GM23248 (cell line): Measurements from ENCODE around the gene ZNF432.

ENCODE experiments used
- EZH2 ChIP-seq: fragments of 200-600 bp; sonication (generic); IDR thresholded peaks from 2 replicates; pipeline ENCODE4 v1.6.1; 2018; ENCODE audit warnings: antibody characterized with exemption, mild to moderate bottlenecking; ENCODE audit not compliant: insufficient read depth, poor library complexity, severe bottlenecking
- EZH2phosphoT487 ChIP-seq: fragments of 200-600 bp; sonication (generic); IDR thresholded peaks from 2 replicates; pipeline ENCODE4 v1.6.1; 2018; ENCODE audit warnings: antibody characterized with exemption, moderate library complexity, mild to moderate bottlenecking, low read depth; ENCODE audit not compliant: insufficient read depth

DNA sequence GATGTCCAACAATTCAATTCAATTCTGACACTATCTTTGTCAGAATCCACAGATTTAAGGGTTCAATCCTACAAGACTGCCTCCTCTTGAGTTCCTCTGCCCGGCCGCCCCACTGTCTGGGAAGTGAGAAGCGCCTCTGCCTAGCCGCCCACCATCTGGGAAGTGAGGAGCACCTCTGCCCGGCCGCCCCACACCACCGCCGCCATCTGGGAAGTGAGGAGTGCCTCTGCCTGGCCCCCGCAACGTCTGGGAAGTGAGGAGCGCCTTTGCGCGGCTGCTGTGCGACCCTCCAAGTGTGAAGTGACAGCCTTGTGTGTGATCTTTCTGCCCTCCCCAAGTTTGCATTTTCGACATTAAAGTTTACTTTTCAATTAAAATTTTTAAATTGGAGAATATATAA, 26.4 kb downstream of the ZNF432 start:
- no peak for TF ChIP-seq EZH2
- no peak for TF ChIP-seq EZH2phosphoT487
